Measurements from ENCODE around the gene DCD.
"Not testable (repeated sequence)": the region's sequence is repeated elsewhere in the genome, so short reads cannot be mapped to it uniquely, and the experiment has no call there.

DCD gene, protein sequence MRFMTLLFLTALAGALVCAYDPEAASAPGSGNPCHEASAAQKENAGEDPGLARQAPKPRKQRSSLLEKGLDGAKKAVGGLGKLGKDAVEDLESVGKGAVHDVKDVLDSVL

DNA sequence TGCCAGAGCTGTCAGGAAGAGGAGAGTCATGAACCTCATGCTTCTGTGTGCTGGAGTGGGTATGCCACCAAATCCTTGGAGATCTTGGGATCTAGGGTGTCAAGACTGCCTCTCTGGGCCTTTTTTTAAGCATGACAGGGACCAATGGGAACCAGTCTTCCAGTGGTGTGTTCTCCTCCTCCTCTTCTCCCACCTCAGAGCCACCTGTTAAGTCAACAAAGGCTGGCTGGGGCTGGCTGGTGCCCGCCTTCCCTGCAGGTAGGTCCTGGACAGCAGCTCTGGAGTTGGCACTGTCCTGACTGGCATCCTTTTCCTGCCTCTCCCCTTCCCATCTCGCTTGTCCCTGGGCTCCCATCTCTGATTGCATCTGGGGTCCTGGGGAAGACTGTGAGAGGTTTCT, at the start of gene DCD:
DCD (minus strand) TSS at position 101 of the 400 bp plus-strand sequence; CDS start at position 39, 62 bp downstream.
- no peak for DNase-seq

GRCh38 chr12:54697851-54698250, 49.7 kb upstream of the DCD start:
- no peak for DNase-seq

DNA sequence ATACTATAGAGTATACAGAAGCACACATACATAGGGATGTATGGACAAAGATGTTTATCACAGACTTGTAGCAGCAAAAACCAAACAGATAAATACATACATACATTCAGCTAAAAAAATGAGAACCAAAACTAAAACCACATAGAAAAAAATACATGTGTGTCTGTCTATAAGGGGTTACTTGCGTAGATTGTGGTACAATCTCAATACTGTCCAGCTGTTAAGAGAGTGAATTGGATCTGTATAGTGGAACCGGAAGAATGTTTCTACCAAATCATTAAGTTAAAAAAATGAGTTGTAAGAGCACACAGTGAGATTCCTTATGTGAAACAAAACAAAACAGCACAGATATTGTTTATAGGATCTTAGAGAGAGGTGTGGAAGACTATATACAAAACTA, 44.2 kb upstream of the DCD start:
- DNase-seq = no peak

- DNase-seq = no peak
Measured at GRCh38 chr12:54689984-54690383, 41.8 kb upstream of the DCD start.

DNA sequence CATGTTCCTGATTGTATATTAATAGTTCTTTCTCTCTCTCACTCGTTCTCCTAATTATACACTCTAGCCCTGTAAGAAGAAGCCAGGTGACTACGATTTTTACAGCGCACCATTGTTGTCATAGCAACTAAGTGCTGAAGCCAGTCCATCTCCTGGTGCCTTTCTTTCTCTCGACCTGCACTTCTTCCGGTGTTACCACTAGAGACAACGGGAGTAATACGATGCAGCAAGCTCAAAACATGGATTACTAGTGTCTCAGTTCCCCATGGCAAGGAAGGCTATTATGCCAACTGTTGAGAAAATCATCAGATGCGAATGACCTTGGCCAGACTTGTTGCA, 40.8 kb upstream of the DCD start:
- no peak for DNase-seq

GRCh38 chr12:54688309-54689033, 40.3 kb upstream of the DCD start:
- DNase-seq = no peak

- DNase-seq = no peak
Measured at GRCh38 chr12:54684636-54685630, 36.8 kb upstream of the DCD start.

DNA sequence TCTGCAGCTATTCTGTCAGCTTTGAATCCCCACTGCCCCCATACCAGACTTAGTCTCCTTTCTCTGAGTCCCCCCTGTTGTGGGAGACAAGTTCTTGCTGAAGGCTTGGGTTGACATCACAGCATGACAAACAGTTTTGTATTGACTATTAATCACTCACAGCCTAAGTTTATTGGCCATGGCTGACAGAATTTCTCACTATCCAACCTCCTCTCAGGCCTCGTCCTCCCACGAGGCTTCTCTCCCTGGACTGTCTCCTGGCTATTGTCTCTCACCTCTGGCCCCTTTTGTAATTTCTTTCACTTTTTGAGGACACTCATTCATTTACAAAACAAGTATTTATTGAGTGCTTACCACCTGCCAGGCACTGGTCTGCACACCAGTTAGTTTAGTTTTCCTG, 35.2 kb upstream of the DCD start:
- no peak for DNase-seq

DNA sequence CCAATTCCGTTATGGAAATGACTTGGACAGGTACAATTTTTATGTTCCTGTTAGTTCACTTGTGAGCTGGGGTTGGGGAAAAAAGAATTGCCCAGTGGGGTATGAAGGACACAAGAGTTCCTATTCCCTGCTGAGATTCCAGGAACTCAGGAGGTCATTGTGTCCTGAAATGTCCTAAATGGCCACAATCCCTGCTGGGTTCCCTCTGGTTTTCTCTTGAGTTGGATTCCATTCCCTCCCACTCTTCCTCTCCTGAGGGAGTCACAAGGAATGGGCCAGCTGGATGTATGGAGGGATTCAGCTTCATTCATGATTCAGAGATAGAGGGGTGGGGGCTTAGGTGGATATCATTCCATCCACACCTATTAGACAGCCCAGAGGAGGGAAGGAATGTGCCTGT, 34.5 kb upstream of the DCD start:
- no peak for DNase-seq

DNA sequence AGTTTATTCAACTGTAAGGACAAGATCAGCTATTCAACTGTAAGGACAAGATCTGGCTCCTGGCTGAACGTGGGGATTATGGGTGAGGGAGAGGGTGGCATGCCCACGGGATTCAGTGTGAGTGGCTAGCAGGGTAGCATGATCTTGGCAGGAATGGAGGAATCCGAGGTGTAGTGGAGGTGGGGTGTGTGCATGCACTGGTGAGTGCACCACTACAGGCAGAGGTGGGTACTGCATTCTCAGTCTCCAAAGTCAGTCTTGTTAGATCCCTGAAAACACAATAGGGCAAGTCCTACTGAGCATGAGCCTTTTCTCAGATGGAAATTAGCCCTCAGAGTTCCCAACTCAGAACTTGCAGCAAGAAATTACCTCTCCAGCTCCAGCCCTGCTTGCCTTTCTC, 32.2 kb upstream of the DCD start:
- DNase-seq = no peak

GRCh38 chr12:54678131-54678530, 30.0 kb upstream of the DCD start:
- DNase-seq = no peak

DNA sequence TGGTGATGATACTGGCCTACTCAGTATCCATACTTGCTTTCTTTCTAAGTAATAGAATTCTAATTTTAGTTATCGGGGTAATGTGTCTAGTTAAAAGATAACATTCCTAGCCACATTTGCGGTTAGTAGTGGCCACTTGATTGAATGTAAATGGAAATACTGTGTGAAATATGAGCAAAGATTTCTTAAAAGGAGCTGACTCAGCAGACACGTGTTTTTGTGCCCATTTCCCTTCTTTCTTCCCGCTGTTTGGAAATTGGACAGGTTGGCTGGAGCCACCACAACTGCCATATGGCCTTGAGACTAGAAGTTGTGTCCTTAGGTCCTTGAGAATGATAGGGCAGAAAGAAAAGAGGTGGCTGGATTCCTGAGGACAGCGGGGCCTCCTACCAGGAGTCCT, 19.8 kb upstream of the DCD start:
- DNase-seq = no peak

DNA sequence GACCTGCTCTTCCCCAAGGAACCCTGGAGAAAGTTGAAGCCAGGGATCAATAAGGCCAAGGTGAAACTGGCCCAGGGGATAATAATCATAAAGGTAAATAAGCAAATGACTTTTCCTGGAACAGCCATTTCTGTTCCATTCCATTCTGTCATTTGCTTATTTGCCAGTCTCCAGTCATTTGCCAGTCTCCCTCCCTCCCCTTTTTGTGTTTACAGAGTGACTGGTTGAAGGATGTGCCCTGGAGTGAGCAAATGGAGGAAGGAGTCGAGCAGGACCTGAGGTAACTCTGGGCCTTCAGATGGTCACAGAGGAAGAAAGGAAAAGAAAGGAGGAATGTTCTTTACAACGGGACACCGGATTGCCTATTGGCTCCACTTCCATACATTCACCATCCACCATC, 17.8 kb upstream of the DCD start:
- DNase-seq = no peak

DNA sequence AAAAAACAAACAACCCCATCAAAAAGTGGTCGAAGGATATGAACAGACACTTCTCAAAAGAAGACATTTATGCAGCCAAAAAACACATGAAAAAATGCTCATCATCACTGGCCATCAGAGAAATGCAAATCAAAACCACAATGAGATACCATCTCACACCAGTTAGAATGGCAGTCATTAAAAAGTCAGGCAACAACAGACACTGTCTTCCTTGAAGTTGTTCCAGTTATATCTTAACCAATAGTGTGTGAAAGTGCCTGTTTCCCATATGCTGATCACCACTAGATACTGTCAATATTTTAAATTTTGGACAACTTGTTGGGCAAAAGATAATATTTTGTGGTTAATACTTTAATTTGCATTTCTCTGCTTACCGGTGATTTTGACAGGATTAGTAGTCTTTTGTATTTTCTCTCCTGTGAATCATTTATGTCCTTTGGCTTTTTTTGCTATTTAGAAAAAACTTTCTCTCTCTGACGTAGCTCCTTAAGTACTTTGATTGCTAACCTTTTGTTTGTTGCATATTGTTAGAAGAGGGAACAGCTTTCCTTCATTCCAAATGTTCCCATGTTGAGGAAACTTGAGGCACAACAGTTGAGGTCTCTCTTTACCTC, 17.0 kb upstream of the DCD start:
- DNase-seq = not testable (repeated sequence)

DNA sequence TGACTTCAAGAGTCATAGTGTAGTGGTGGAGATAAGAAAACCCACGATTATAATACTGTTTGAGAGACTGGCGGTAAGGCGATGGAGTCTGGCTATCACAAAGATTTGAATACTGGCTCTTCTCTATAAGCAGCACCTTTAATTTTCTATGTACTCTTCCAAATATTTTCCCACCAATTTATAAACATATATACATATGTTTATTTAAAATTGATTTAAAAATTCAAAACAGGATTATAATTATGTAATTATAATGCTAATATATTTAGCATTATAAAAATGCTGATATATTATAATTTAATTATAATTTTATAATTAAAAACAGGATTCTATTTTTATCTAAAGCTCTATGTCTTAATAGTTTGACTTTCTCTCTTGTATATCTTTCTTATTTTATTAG, 15.4 kb upstream of the DCD start:
- DNase-seq = no peak

- DNase-seq = no peak
Measured at GRCh38 chr12:54662026-54662425, 13.9 kb upstream of the DCD start.

- no peak for DNase-seq
Measured at GRCh38 chr12:54661048-54661447, 12.9 kb upstream of the DCD start.

- no peak for DNase-seq
Measured at GRCh38 chr12:54660320-54660962, 12.3 kb upstream of the DCD start.

- DNase-seq = no peak
Measured at GRCh38 chr12:54658306-54659264, 10.4 kb upstream of the DCD start.

GRCh38 chr12:54657105-54657607, 9.0 kb upstream of the DCD start:
- DNase-seq = no peak

- no peak for DNase-seq
Measured at GRCh38 chr12:54654926-54655325, 6.8 kb upstream of the DCD start.

DNA sequence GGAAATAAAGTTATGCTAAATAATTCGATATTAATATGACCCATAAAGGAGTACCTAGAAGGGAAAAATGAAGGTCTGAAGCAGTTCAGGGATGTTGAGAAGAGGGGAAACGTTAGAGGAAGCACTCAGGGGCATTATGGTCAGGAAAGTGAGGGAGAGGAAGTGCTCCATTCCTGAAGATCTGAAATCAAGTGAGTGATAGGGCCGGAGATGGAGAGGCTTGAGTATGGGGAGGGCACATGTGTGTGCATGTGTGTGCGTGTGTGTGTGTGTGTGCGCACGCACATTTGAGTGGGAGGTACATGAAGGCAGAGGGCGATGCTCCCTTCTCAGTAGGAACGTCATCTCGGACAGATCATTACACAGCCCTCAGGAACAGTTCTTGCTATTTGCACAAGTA, 4.9 kb upstream of the DCD start:
- DNase-seq = no peak
